Measurements from ENCODE around the gene DGCR6L.
"Not testable (repeated sequence)": the region's sequence is repeated elsewhere in the genome, so short reads cannot be mapped to it uniquely, and the experiment has no call there.

DGCR6L gene

GRCh38 chr22:20324139-20324516, 4.3 kb upstream of the DGCR6L start:
- DNase-seq: peak; percentile 57

- peak; percentile 7 for DNase-seq
These were observed 1.8 kb upstream of the DGCR6L start for GRCh38 chr22:20321552-20322211.

GRCh38 chr22:20320659-20321551, 1.0 kb upstream of the DGCR6L start:
- peak; percentile 8 for DNase-seq

- no peak for DNase-seq
These were observed 667 bp downstream of the DGCR6L start for GRCh38 chr22:20319041-20319744.

- DNase-seq: peak; percentile 3
These were observed 1.7 kb downstream of the DGCR6L start for GRCh38 chr22:20318043-20318688.

GRCh38 chr22:20317402-20318042, 2.3 kb downstream of the DGCR6L start:
- DNase-seq: peak; percentile 36

GRCh38 chr22:20316844-20317401, 2.9 kb downstream of the DGCR6L start:
- DNase-seq: peak; percentile 7

GRCh38 chr22:20316217-20316843, 3.5 kb downstream of the DGCR6L start:
- peak; percentile 6 for DNase-seq

GRCh38 chr22:20315337-20316216, 4.3 kb downstream of the DGCR6L start:
- peak; percentile 9 for DNase-seq

- DNase-seq: peak; percentile 5
These were observed 5.0 kb downstream of the DGCR6L start for GRCh38 chr22:20314741-20315336.

- not testable (repeated sequence) for DNase-seq
These were observed 5.7 kb downstream of the DGCR6L start for GRCh38 chr22:20314206-20314605.

GRCh38 chr22:20313306-20314077, 6.4 kb downstream of the DGCR6L start:
- DNase-seq: peak; percentile 6

GRCh38 chr22:20312396-20313191, 7.3 kb downstream of the DGCR6L start:
- DNase-seq: peak; percentile 3

GRCh38 chr22:20311249-20312062, 8.4 kb downstream of the DGCR6L start:
- peak; percentile 7 for DNase-seq

- peak; percentile 9 for DNase-seq
These were observed 9.1 kb downstream of the DGCR6L start for GRCh38 chr22:20310773-20311172.

GRCh38 chr22:20310180-20310579, 9.7 kb downstream of the DGCR6L start:
- not testable (repeated sequence) for DNase-seq

Data from activated naive CD4-positive, alpha-beta T cell treated with anti-CD3 and anti-CD28 coated beads, Interleukin-2, amount 50 U/mL, for 16 hours (primary cell).